G401.6 (cell line): ENCODE data around the gene DAZAP1.
A peak's percentile ranks its signal among the peaks of the same experiment; 100 is the strongest.

ENCODE experiments used
- FAIRE-seq: peaks from 2 replicates; lab custom pipeline; 2012; peaks lifted over from hg19 to GRCh38; lab: Jason Lieb, UNC

The DAZAP1 gene

GRCh38 chr19:1407528-1408299, at the start of gene DAZAP1:
DAZAP1 (plus strand) TSS chr19:1407586; CDS start chr19:1407774, 188 bp downstream.
- no peak for FAIRE-seq

- FAIRE-seq, result no peak
Observed at GRCh38 chr19:1360126-1360817, 47.1 kb upstream of the DAZAP1 start.

GRCh38 chr19:1360818-1361461, 46.4 kb upstream of the DAZAP1 start:
- no peak for FAIRE-seq

GRCh38 chr19:1361601-1362386, 45.6 kb upstream of the DAZAP1 start:
- no peak for FAIRE-seq

- FAIRE-seq, result no peak
Observed at GRCh38 chr19:1362387-1363257, 44.8 kb upstream of the DAZAP1 start.

- no peak for FAIRE-seq
Observed at GRCh38 chr19:1363599-1363998, 43.8 kb upstream of the DAZAP1 start.

- FAIRE-seq, result peak; percentile 92
Observed at GRCh38 chr19:1364070-1364704, 43.2 kb upstream of the DAZAP1 start.

GRCh38 chr19:1365319-1366269, 41.8 kb upstream of the DAZAP1 start:
- FAIRE-seq, result no peak

- no peak for FAIRE-seq
Observed at GRCh38 chr19:1366296-1366695, 41.1 kb upstream of the DAZAP1 start.

- no peak for FAIRE-seq
Observed at GRCh38 chr19:1366899-1367870, 40.2 kb upstream of the DAZAP1 start.

- no peak for FAIRE-seq
Observed at GRCh38 chr19:1369214-1369805, 38.1 kb upstream of the DAZAP1 start.

GRCh38 chr19:1370579-1371361, 36.6 kb upstream of the DAZAP1 start:
- FAIRE-seq, result no peak

GRCh38 chr19:1373042-1373533, 34.3 kb upstream of the DAZAP1 start:
- no peak for FAIRE-seq

- no peak for FAIRE-seq
Observed at GRCh38 chr19:1373534-1374249, 33.7 kb upstream of the DAZAP1 start.

GRCh38 chr19:1374250-1374577, 33.2 kb upstream of the DAZAP1 start:
- FAIRE-seq, result no peak

- FAIRE-seq, result no peak
Observed at GRCh38 chr19:1376415-1376805, 31.0 kb upstream of the DAZAP1 start.
